ENCODE data around the gene TRAF3.
"Not testable (repeated sequence)": the region's sequence is repeated elsewhere in the genome, so short reads cannot be mapped to it uniquely, and the experiment has no call there.

TRAF3 gene

DNA sequence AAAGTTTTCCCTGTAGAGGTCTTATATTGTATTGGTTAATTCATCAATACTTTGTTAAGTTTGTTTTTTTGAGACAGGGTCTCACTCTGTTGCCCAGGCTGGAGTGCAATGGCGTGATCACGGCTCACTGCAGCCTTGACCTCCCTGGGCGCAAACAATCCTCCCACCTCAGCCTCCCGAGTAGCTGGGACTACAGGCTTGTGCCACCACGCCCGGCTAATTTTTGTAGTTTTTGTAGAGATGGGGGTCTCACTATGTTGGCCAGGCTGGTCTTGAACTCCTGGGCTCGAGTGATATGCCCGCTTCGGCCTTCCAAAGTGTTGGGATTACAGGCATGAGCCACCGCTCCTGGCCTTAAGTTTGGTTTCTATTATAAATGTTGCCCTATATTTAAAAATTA is 149.6 kb downstream of the TRAF3 start:
- DNase-seq, result not testable (repeated sequence)

DNA sequence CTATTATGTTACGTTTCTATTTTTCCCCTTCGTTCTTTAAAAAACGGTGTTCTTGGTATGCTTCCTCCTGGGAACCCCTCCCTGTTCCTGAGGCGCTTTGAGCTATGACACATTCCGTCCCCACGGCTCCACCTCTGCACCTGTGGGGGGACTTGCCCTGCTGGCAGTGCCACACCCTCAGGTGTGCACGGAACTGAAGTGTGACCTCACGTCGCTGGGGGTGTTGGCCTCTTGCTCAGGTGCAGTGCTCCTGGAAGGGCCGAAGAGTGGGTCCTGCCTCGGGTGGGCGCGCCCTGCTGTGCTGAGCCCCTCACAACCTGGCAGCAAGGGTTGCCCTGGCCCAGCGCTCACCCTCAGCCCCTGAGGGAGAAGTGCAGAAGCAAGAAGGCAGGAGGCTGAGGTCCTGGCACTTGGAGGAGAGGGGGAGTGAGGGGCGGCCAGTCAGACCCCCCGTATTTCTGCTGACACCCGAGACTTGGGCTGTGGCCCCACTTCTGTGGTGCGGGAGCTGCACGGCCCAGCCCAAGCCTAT is 150.2 kb downstream of the TRAF3 start:
- DNase-seq, result no peak

GRCh38 chr14:102927878-102928411 is 150.7 kb downstream of the TRAF3 start:
- DNase-seq, result peak; percentile 18

DNA sequence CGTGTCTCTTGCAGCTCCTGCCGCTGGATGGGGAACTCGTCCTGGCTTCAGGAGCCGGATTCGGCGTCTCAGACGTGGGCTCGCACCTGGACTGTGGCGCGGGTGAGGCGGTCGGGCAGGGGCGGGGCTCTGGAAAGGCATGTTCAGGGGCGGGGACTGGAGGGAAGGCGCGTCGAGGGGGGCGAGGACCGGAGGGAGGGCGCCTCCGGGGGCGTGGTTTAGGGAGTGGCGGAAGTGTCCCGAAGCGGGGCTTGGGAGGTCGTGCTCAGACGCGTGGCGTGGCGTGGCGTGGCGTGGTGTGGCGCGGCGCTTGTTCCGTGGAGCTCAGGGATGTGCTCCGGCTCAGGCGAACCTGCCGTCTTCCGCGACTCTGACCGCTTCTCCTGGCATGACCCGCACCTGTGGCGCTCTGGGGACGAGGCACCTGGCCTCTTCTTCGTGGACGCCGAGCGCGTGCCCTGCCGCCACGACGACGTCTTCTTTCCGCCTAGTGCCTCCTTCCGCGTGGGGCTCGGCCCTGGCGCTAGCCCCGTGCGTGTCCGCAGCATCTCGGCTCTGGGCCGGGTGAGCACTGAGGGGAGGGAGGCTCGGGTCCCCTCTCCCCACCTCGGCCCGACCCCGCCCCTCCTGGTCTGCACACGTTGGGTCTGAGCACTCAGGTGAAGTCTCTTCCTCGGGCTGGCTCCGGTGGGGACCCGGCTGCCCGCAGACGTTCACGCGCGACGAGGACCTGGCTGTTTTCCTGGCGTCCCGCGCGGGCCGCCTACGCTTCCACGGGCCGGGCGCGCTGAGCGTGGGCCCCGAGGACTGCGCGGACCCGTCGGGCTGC is 151.4 kb downstream of the TRAF3 start:
- peak; percentile 93 for DNase-seq

GRCh38 chr14:102929241-102930137 is 152.2 kb downstream of the TRAF3 start:
- no peak for DNase-seq

GRCh38 chr14:102930138-102930752 is 153.0 kb downstream of the TRAF3 start:
- peak; percentile 18 for DNase-seq

DNA sequence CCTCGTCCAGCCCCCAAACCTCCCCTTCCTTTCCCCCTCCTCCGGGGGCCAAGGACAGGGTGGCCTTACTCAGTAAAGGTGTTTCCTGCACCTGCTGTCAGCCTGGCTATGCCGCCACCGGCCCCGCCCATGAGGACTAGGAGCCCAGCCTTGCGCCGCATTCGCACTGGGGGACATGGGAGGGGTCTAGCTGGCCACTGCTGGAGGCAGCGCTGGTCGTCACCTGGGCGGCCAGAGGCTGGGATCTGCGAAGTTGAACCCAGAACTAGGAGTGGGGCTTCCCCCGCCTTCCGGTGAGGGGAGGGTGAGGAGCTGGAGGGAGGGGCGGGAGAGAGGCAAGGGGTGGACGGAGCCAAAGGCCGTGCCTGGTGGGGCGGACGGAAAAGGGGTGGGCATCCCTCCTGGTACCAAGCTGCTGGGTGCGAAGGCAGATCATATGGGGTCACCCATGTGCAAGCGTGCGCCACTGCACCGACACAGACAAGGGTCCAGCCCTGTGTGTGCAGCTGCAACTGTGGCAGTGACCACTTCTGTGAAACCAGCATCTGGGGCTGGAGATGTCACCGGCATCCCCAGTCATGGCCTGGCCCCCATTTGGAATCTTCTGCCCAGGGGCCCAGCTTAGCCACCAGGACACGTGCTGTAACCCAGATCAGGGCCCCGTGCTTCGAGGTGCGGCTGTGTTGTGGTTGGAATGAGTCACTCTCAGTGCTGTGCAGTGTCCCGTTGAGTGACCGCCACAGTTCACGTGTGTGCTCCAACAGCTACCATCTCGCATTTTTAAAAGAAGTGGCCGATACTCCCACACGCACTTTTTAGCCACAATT is 153.7 kb downstream of the TRAF3 start:
- DNase-seq, result no peak

DNA sequence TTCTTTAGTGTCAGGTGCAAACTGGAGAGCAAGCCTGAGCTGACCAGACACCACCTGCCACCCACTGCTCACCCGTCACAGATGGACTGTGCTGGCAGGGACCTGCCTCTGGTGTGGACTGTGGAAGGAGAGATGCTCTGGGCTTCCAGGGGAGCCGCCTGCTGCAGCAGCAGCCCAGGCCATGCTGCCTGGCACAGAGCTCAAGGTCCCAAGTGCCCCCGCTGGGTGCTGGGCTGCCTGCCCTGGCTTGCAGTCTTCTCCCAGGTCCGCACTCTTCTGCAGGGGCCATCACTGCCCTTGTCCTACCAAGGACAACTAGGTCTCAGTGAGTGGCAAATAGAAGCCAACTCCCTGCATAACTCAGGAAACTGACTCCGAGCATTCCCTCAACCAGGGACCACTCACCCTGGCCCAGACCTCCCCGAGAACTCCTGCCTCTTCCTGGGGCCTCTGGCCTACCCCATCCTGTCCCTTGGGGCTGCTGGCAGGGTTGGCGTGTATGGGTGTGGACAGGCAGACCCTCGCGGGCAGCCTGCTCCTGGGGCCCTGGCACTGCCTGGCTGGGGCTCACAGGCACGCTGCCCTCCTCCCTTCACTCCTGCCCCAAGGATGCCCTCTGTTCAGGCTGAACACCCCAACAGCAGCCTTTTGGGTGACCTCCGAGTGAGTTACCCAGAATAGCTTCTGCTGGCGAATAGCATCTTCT is 154.5 kb downstream of the TRAF3 start:
- no peak for DNase-seq

GRCh38 chr14:102932484-102933248 is 155.4 kb downstream of the TRAF3 start:
- no peak for DNase-seq

GRCh38 chr14:102933618-102934231 is 156.5 kb downstream of the TRAF3 start:
- no peak for DNase-seq

- no peak for DNase-seq
Observed at GRCh38 chr14:102935756-102936155, 158.5 kb downstream of the TRAF3 start.

GRCh38 chr14:102937331-102938175 is 160.3 kb downstream of the TRAF3 start:
- no peak for DNase-seq

DNA sequence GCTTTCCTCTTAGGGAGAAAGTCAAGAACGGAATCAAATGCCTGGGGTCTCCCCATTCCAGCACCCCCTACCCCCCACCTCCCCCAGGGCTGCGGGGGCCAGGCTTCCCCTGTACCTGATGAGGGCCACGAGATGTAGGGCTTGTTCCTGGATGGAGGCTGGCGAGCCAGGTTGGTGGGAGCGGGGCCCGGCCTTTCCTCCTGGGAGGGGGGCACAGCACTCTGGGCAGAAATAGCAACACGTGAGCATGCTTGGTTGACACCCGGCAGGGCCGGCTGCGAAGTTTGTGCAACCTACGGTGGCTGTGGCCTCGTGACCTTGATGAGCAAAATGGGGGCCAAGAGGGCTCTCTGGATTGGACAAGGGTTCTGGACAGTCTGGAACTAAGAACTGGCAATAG is 160.9 kb downstream of the TRAF3 start:
- DNase-seq, result no peak

- DNase-seq, result no peak
Observed at GRCh38 chr14:102939329-102939728, 162.1 kb downstream of the TRAF3 start.

DNA sequence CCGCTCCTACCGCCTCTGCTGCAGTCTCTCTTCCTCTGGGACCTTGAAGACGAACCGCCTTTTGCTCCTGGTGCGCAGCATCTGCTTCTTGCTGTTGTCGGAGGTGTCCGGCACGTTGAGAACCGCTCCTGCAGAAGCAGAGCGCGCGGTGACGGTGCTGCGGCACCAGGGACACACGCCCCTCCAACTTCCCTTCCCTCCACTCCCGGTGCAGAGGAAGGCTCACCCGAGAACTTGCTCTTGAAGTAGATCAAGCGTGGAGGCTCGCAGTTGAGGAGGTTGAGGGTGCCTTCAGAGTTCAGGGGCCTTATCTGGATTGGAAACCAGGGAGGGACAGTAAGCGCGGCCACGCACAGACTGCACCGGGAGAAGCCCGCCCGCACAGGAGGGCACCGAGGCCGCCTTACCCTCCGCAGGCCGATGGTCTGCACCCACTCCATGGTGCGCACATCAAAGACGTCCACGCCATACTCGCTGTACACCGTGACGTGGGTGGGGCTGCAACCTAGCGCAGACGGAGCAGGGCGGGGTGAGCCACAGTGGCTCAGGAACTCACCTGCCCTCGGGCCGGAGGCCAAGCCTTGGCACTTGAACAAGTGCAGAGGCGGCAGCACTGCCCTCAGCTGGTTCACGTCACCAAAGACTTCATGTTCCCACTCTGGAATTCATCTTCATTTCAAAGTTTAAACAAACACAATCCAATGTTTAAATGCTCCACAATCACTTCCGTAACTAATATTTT is 162.7 kb downstream of the TRAF3 start:
- no peak for DNase-seq

DNA sequence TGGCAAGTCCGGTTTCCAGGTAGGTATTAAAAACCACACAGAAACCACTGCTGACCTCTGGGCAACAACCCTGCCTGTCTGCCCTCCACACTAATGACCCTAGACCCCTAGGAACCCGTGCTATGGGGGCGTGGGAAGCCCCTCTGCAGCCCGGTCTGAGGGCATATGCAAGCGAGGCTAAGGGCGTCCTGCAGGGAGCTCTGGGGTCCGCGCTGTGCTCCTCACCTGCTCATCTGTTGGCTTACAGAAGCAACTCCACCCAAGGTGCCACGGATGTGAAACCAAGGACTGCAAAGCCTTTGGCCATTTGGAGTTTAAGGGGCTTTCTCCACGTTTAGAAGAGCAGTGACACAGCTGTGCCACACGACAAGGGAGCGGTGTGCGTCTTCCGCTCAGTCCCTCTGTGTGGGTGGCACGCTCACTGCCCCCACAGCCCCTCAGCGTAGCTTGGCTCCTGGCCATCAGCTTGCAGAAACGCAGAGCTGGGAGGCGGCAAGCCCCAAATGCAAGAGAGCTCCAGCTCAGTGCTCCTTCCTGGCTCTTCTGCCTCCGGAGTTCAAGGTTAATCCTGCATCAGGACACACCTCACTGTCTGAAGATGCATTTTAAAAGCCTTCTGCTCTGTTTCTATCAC is 163.6 kb downstream of the TRAF3 start:
- DNase-seq, result no peak

GRCh38 chr14:102941419-102942011 is 164.3 kb downstream of the TRAF3 start:
- no peak for DNase-seq

Measured in CD4-positive, alpha-beta T cell treated with Interleukin-6 for 4 hours (primary cell).